Upper lobe of left lung (tissue), 6 donors: ENCODE results near the gene AMZ1. TPM values are rescaled to one million over a fixed set of nuclear protein-coding genes. Genes with fewer than 3 reads are reported as not detected.

Experiments
- ATAC-seq, 2 donors: fragments of 200-7000 bp; cut with Tn5 transposase; one replicate each; pipeline ENCODE4 v1.9.1; 2022; ENCODE audit warnings: mild to moderate bottlenecking in 2 of 2, moderate library complexity in 2 of 2; ENCODE audit not compliant: low FRiP score in 2 of 2
- DNase-seq, 2 donors: peaks; one replicate each; pipeline ENCODE4 v3.0.0-alpha.2; 2019 to 2020
- H3K27ac ChIP-seq, 4 donors: fragments of 200-600 bp; sonication (generic); one replicate each; pipeline ENCODE4 v1.5.1; 2016 to 2019
- H3K27me3 ChIP-seq, 4 donors: fragments of 200-600 bp; sonication (generic); one replicate each; pipeline ENCODE4 v1.5.1; 2017 to 2019
- H3K36me3 ChIP-seq, 4 donors: fragments of 200-600 bp; sonication (generic); one replicate each; pipeline ENCODE4 v1.5.1; 2016 to 2019
- H3K4me1 ChIP-seq, 4 donors: fragments of 200-600 bp; sonication (generic); one replicate each; pipeline ENCODE4 v1.5.1; 2018 to 2019
- H3K4me3 ChIP-seq, 4 donors: fragments of 200-600 bp; sonication (generic); one replicate each; pipeline ENCODE4 v1.5.1; 2017 to 2019; ENCODE audit warnings: mild to moderate bottlenecking in 2 of 4, moderate library complexity in 1 of 4
- H3K9me3 ChIP-seq, 4 donors: fragments of 200-600 bp; sonication (generic); one replicate each; pipeline ENCODE4 v1.5.1; 2018 to 2019
- EP300 ChIP-seq, 4 donors: sonication (generic); formaldehyde crosslinking; IDR thresholded peaks; one replicate each; pipeline ENCODE4 v1.5.1; 2017; ENCODE audit warnings: antibody characterized with exemption in 4 of 4, control low read depth in 2 of 4
- POLR2A ChIP-seq, 4 donors: fragments of 450-650 bp; IDR thresholded peaks; one replicate each; pipeline ENCODE4 v1.5.1; 2016 to 2017; ENCODE audit warnings: antibody characterized with exemption in 4 of 4, mild to moderate bottlenecking in 2 of 4
- POLR2AphosphoS5 ChIP-seq, 2 donors: sonication (generic); formaldehyde crosslinking; IDR thresholded peaks; one replicate each; pipeline ENCODE4 v1.5.1; 2017; ENCODE audit warnings: antibody characterized with exemption in 2 of 2
- WGBS, 2 donors: methylation state at CpG; one replicate each; pipeline ENCODE4 v1.1.5; 2017 to 2018; 5-methylcytosine and 5-hydroxymethylcytosine counted together
- total RNA-seq, 6 donors: library from RNA; depleted of rRNA in 4 of 6; stranded (reverse); fragments of >200 nt in 4 of 6; gene quantifications; one replicate each; pipeline versions ENCODE4 v1.1.0 to v1.2.1, GENCODE V29; 2016 to 2021
- TF ChIP-seq, protein P1 (sequence below), 6 experiments: fragments of 450-650 bp in 4 of 6; fragments of 200-600 bp in 2 of 6; sonication (generic) in 2 of 6; IDR thresholded peaks; one replicate each; pipeline ENCODE4 v1.5.1; 2016 to 2019; ENCODE audit warnings: antibody characterized with exemption in 6 of 6
- donor health status: DM: no; HTN: no; CAD: no; lungs with moderate emphysema.
- donor health status: DM: no; HTN: yes; CAD: no; lungs with severe emphysema.

The AMZ1 gene
- total RNA-seq, 6 donors from 2014 or later: 0.30 to 16.6 (median 5.3) TPM

DNA sequence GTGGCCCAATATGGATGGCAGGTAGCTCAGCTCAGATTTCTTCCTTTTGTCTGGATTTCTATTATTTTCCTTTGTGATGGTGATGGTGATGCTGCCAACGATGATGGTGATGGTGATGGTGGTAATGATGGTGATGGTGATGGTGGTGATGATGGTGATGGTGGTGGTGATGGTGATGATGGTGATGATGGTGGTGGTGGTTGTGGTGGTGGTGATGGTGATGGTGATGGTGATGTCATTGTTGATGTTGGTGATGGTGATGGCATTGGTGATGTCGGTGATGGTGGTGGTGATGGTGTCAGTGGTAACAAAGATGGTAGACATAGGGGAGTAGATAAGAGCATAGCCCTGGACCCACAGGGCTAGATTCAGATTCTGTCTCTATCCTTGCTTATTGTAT lies 30.8 kb upstream of the AMZ1 start:
- Histone ChIP-seq H3K27me3 (no peaks in the 10 kb centered on the region), H3K4me3 (no peak overlapping the region), H3K9me3 (no peaks in the 10 kb centered on the region), H3K36me3 (peaks cover 0 to 54% (median 34%) of the 10 kb centered on the region in 4 donors), H3K27ac (no peak overlapping the region), H3K4me1 (no peaks in the 10 kb centered on the region)
- ATAC-seq (no peak), DNase-seq (no peak)
- WGBS, 2 donors: 50 to 88% methylated on average over 2 of the region's 2 CpGs
- TF ChIP-seq EP300 (IDR thresholded peaks at IDR 0.05): no peak
- no peak for TF ChIP-seq POLR2AphosphoS5 (IDR thresholded peaks at IDR 0.05)
- TF ChIP-seq, protein P1, sequence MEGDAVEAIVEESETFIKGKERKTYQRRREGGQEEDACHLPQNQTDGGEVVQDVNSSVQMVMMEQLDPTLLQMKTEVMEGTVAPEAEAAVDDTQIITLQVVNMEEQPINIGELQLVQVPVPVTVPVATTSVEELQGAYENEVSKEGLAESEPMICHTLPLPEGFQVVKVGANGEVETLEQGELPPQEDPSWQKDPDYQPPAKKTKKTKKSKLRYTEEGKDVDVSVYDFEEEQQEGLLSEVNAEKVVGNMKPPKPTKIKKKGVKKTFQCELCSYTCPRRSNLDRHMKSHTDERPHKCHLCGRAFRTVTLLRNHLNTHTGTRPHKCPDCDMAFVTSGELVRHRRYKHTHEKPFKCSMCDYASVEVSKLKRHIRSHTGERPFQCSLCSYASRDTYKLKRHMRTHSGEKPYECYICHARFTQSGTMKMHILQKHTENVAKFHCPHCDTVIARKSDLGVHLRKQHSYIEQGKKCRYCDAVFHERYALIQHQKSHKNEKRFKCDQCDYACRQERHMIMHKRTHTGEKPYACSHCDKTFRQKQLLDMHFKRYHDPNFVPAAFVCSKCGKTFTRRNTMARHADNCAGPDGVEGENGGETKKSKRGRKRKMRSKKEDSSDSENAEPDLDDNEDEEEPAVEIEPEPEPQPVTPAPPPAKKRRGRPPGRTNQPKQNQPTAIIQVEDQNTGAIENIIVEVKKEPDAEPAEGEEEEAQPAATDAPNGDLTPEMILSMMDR (IDR thresholded peaks at IDR 0.05): no peak
- no peak for TF ChIP-seq POLR2A (IDR thresholded peaks at IDR 0.05)

DNA sequence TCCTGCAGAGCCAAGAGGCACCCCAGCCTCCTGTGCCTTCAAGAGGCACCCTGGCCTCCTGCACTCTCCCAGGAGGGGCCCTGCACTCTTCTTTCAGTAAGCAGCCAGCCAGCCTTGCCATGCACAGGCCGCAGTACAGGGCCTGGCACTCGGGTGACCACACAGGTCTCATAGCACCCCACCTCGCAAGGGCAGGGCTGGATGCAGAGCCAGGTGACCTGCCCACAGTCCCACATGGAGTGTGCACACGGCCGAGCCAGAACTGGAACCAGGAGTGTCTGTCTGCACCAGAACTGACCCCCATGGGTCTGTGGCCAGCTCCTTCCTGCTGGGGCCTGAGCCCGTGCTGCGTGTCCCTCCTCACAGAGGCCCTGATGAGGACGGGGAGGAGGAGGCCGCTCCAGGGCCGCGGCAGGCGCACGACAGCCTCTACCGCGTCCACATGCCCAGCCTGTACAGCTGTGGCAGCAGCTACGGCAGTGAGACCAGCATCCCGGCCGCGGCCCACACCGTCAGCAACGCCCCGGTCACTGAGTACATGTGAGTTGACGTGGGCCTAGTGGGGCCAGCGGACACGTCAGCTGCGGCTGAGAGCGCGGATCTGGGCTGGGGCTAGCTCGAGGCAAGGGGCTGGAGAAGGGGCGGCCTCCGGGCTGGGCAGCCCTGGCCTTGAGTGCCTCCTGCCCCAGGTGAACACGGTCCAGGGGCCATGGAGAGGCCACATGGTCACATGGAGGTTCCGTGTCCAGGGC lies 29.9 kb upstream of the AMZ1 start:
- Histone ChIP-seq H3K4me1 (peaks cover under 1 to 6% (median 6%) of the 10 kb centered on the region in 4 donors), H3K9me3 (no peaks in the 10 kb centered on the region), H3K27ac (no peak overlapping the region), H3K4me3 (no peak overlapping the region), H3K36me3 (peaks cover 0 to 56% (median 34%) of the 10 kb centered on the region in 4 donors), H3K27me3 (no peaks in the 10 kb centered on the region)
- 94% methylated on average over 7 to 25 of the region's 33 CpGs for WGBS, 2 donors
- TF ChIP-seq EP300 (IDR thresholded peaks at IDR 0.05) (no peak), POLR2AphosphoS5 (IDR thresholded peaks at IDR 0.05) (no peak), POLR2A (IDR thresholded peaks at IDR 0.05) (no peak)
- TF ChIP-seq, protein P1 (IDR thresholded peaks at IDR 0.05): no peak
- DNase-seq (peak in 1 of 2 donors; percentile 83), ATAC-seq (no peak)

GRCh38 chr7:2658941-2659340 lies 29.1 kb upstream of the AMZ1 start:
- H3K27ac ChIP-seq: no peak overlapping the region
- H3K9me3 ChIP-seq: no peaks in the 10 kb centered on the region
- H3K27me3 ChIP-seq: no peaks in the 10 kb centered on the region
- 95% methylated on average over 12 of the region's 15 CpGs; no CpG with 5 or more reads in 1 of the 2 donors for WGBS, 2 donors
- H3K36me3 ChIP-seq: peaks cover 0 to 54% (median 34%) of the 10 kb centered on the region in 4 donors
- DNase-seq (peak in 1 of 2 donors; percentile 75), ATAC-seq (no peak)
- no peak overlapping the region for H3K4me3 ChIP-seq
- TF ChIP-seq EP300 (IDR thresholded peaks at IDR 0.05) (no peak), POLR2A (IDR thresholded peaks at IDR 0.05) (no peak), POLR2AphosphoS5 (IDR thresholded peaks at IDR 0.05) (no peak)
- TF ChIP-seq, protein P1 (IDR thresholded peaks at IDR 0.05): no peak
- H3K4me1 ChIP-seq: peaks cover 6 to 14% (median 12%) of the 10 kb centered on the region in 4 donors

GRCh38 chr7:2659556-2660358 lies 28.2 kb upstream of the AMZ1 start:
- DNase-seq: peak in 1 of 2 donors; percentile 78
- H3K36me3 ChIP-seq: peaks cover 0 to 52% (median 34%) of the 10 kb centered on the region in 4 donors
- peaks cover 6 to 21% (median 14%) of the 10 kb centered on the region in 4 donors for H3K4me1 ChIP-seq
- no peak overlapping the region for H3K27ac ChIP-seq
- no peak for TF ChIP-seq POLR2A (IDR thresholded peaks at IDR 0.05)
- TF ChIP-seq, protein P1 (IDR thresholded peaks at IDR 0.05): no peak
- 90 to 93% methylated on average over 21 to 35 of the region's 36 CpGs for WGBS, 2 donors
- no peak overlapping the region for H3K4me3 ChIP-seq
- ATAC-seq: no peak
- no peaks in the 10 kb centered on the region for H3K27me3 ChIP-seq
- H3K9me3 ChIP-seq: no peaks in the 10 kb centered on the region
